Osteoblast (primary cell): ENCODE data around the gene TNFSF11. TPM values are rescaled to one million over a fixed set of nuclear protein-coding genes. Genes with fewer than 3 reads are reported as not detected.

ENCODE experiments used
- DNase-seq: peaks from one replicate; pipeline ENCODE4 v3.0.0; 2011; ENCODE audit warnings: low spot score, mixed read lengths; ENCODE audit not compliant: insufficient read length; ENCODE audit errors: missing footprints
- H2AFZ ChIP-seq: 2 replicates; pipeline ENCODE4 v1.6.0; 2011; ENCODE audit warnings: mild to moderate bottlenecking, low read length
- H3K27ac ChIP-seq: 2 replicates; pipeline ENCODE4 v1.5.1; 2011; ENCODE audit warnings: mild to moderate bottlenecking, low read depth, low read length, moderate library complexity
- H3K27me3 ChIP-seq: 2 replicates; pipeline ENCODE4 v1.6.0; 2012; ENCODE audit warnings: mild to moderate bottlenecking, control low read depth, inconsistent platforms, low read length, moderate library complexity; ENCODE audit not compliant: insufficient read depth
- H3K36me3 ChIP-seq: 2 replicates; pipeline ENCODE4 v1.5.1; 2011; ENCODE audit warnings: mild to moderate bottlenecking, low read length, control low read depth, moderate library complexity; ENCODE audit not compliant: insufficient read depth
- H3K4me1 ChIP-seq: 2 replicates; pipeline ENCODE4 v1.5.1; 2011; ENCODE audit warnings: mild to moderate bottlenecking, low read length, control low read depth, moderate library complexity; ENCODE audit not compliant: insufficient read depth
- H3K4me2 ChIP-seq: 2 replicates; pipeline ENCODE4 v1.6.0; 2011; ENCODE audit warnings: mild to moderate bottlenecking, low read length; ENCODE audit not compliant: insufficient read depth
- H3K4me3 ChIP-seq: fragments of 200-600 bp; sonication (generic); 3 replicates; pipeline ENCODE4 v1.5.1; 2012; ENCODE audit warnings: mild to moderate bottlenecking, low read length, inconsistent platforms; ENCODE audit not compliant: insufficient read depth
- H3K79me2 ChIP-seq: 2 replicates; pipeline ENCODE4 v1.6.0; 2012; ENCODE audit warnings: mild to moderate bottlenecking, low read length, control low read depth, inconsistent platforms; ENCODE audit not compliant: insufficient read depth
- H3K9me3 ChIP-seq: 2 replicates; pipeline ENCODE4 v1.5.1; 2011; ENCODE audit warnings: low read depth, low read length, control low read depth
- H4K20me1 ChIP-seq: 2 replicates; pipeline ENCODE4 v1.6.0; 2012; ENCODE audit warnings: mild to moderate bottlenecking, low read length, control low read depth; ENCODE audit not compliant: insufficient read depth
- total RNA-seq: library from RNA; depleted of rRNA; stranded (reverse); fragments of >200 nt; gene quantifications from 2 replicates; pipeline ENCODE4 v1.2.3, GENCODE V29; 2012
- TF ChIP-seq, protein P1 (sequence below): IDR thresholded peaks from 2 replicates; pipeline ENCODE4 v1.5.1; 2011; ENCODE audit warnings: mild to moderate bottlenecking, low read depth, low read length, moderate library complexity; ENCODE audit errors: extremely low read depth

TNFSF11 gene
- total RNA-seq, 1 donor: 0.72 TPM

DNA sequence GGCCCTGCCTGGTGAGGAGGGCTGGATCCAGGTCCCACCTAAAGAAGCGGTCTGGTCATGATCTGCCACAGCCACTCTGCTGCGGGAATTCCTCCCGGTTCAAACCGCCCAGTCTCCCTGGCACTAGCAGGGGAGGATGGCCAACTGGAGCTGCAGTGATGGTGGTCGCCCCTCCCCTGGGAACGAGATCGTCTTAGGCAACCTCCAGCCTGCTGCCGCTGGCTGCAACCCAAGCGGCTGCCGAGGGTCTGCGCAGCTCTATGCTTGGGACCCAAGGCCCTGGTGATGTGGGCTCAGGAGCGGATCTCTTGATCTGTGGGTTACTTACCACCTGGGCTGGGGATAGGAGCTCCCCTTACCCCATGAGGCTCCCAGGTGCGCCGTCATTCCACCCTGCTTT lies 69.1 kb downstream of the TNFSF11 start:
- TF ChIP-seq, protein P1, sequence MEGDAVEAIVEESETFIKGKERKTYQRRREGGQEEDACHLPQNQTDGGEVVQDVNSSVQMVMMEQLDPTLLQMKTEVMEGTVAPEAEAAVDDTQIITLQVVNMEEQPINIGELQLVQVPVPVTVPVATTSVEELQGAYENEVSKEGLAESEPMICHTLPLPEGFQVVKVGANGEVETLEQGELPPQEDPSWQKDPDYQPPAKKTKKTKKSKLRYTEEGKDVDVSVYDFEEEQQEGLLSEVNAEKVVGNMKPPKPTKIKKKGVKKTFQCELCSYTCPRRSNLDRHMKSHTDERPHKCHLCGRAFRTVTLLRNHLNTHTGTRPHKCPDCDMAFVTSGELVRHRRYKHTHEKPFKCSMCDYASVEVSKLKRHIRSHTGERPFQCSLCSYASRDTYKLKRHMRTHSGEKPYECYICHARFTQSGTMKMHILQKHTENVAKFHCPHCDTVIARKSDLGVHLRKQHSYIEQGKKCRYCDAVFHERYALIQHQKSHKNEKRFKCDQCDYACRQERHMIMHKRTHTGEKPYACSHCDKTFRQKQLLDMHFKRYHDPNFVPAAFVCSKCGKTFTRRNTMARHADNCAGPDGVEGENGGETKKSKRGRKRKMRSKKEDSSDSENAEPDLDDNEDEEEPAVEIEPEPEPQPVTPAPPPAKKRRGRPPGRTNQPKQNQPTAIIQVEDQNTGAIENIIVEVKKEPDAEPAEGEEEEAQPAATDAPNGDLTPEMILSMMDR: no peak
- no peaks in the 10 kb centered on the region for H3K4me1 ChIP-seq
- no peak for DNase-seq
- H2AFZ ChIP-seq: no peak overlapping the region
- no peak overlapping the region for H3K27ac ChIP-seq
- no peaks in the 10 kb centered on the region for H4K20me1 ChIP-seq
- H3K27me3 ChIP-seq: no peaks in the 10 kb centered on the region
- H3K4me2 ChIP-seq: no peak overlapping the region
- no peaks in the 10 kb centered on the region for H3K36me3 ChIP-seq
- no peaks in the 10 kb centered on the region for H3K79me2 ChIP-seq
- H3K9me3 ChIP-seq: no peaks in the 10 kb centered on the region
- no peak overlapping the region for H3K4me3 ChIP-seq

DNA sequence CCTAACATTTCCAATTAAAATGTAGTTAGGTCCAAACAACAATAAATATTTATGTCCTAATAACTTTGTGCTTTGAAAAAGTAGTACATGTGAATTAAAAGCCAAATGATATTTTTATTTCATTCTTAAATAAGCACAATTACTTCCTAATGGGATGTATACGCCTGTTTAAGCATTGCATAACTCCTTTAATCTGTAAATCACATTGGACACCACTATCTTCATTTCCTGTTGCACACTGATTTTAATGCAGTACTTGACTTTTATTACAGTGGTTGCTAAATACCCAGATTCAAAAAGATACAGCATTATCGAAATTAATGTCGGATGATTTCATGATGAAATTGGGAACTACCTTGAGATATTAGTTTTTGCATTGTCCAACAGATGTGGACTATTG lies 70.9 kb downstream of the TNFSF11 start:
- Histone ChIP-seq H4K20me1 (no peaks in the 10 kb centered on the region), H3K9me3 (no peaks in the 10 kb centered on the region), H2AFZ (no peak overlapping the region), H3K4me1 (no peaks in the 10 kb centered on the region), H3K27me3 (no peaks in the 10 kb centered on the region), H3K4me2 (no peak overlapping the region), H3K4me3 (no peak overlapping the region), H3K27ac (no peak overlapping the region), H3K79me2 (no peaks in the 10 kb centered on the region), H3K36me3 (no peaks in the 10 kb centered on the region)
- TF ChIP-seq, protein P1: no peak
- no peak for DNase-seq

DNA sequence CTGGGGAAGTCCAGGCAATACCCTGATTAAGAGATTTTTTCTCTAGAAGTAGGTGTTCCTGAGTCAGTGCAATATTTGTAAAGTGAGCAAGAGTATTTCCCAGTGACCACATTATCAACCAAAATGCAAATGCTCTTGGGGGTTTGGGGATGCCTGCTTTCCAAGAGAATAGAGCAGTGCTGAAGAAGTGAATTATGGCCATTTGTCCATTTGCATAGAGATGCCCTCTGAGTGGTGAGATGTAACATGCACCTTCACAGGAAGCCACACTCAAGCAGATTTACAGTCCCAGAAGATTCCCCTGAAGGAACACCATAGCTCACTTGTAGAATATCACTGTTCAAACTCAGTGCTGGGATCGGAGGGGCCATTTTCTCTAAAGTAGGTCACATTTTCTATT lies 71.8 kb downstream of the TNFSF11 start:
- H3K4me2 ChIP-seq: no peak overlapping the region
- no peak overlapping the region for H3K4me3 ChIP-seq
- H2AFZ ChIP-seq: no peak overlapping the region
- H3K79me2 ChIP-seq: no peaks in the 10 kb centered on the region
- no peaks in the 10 kb centered on the region for H3K27me3 ChIP-seq
- H3K9me3 ChIP-seq: no peaks in the 10 kb centered on the region
- H3K27ac ChIP-seq: no peak overlapping the region
- no peaks in the 10 kb centered on the region for H3K4me1 ChIP-seq
- no peak for DNase-seq
- TF ChIP-seq, protein P1: no peak
- H3K36me3 ChIP-seq: no peaks in the 10 kb centered on the region
- no peaks in the 10 kb centered on the region for H4K20me1 ChIP-seq

DNA sequence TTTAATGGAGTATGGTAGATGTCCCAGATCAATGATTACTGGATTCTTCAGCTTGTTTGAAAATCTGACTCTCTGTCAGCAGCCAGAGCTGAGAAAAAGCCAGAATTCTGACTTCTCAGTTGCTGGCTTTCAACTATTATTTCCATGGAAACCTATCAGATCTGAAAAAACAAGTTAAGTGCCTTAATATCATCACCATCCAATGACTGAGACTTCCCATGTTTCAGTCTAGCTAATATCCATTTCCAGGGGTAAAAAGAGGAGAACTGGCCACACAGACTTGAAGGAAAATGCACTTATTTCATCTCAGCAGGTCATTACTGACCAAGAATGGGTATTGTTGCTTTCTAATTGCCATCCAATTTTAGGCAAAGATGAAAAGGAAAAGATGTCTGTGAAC lies 75.2 kb downstream of the TNFSF11 start:
- no peaks in the 10 kb centered on the region for H3K4me1 ChIP-seq
- H2AFZ ChIP-seq: no peak overlapping the region
- no peak for DNase-seq
- H3K27me3 ChIP-seq: peaks cover 11% of the 10 kb centered on the region
- H3K9me3 ChIP-seq: no peaks in the 10 kb centered on the region
- no peak overlapping the region for H3K4me3 ChIP-seq
- H4K20me1 ChIP-seq: no peaks in the 10 kb centered on the region
- no peaks in the 10 kb centered on the region for H3K36me3 ChIP-seq
- no peak overlapping the region for H3K4me2 ChIP-seq
- H3K79me2 ChIP-seq: no peaks in the 10 kb centered on the region
- TF ChIP-seq, protein P1: no peak
- no peak overlapping the region for H3K27ac ChIP-seq
